COLO829 (cell line): ENCODE data around the gene MMD.
"Not testable (repeated sequence)": the region's sequence is repeated elsewhere in the genome, so short reads cannot be mapped to it uniquely, and the experiment has no call there.

Experiments used
- DNase-seq: peaks from one replicate; pipeline ENCODE4 v3.0.0; 2012; ENCODE audit warnings: low spot score

MMD gene

GRCh38 chr17:55443904-55444303 is 22.3 kb upstream of the MMD start:
- DNase-seq: no peak

- DNase-seq: no peak
Observed at GRCh38 chr17:55442953-55443683, 21.5 kb upstream of the MMD start.

- DNase-seq: no peak
Observed at GRCh38 chr17:55442462-55442861, 20.8 kb upstream of the MMD start.

GRCh38 chr17:55441544-55441943 is 19.9 kb upstream of the MMD start:
- no peak for DNase-seq

- DNase-seq: no peak
Observed at GRCh38 chr17:55440391-55440790, 18.8 kb upstream of the MMD start.

- DNase-seq: no peak
Observed at GRCh38 chr17:55437159-55437605, 15.5 kb upstream of the MMD start.

- no peak for DNase-seq
Observed at GRCh38 chr17:55436224-55437158, 14.9 kb upstream of the MMD start.

GRCh38 chr17:55435408-55435807 is 13.8 kb upstream of the MMD start:
- no peak for DNase-seq

GRCh38 chr17:55434721-55435120 is 13.1 kb upstream of the MMD start:
- no peak for DNase-seq

GRCh38 chr17:55433629-55434422 is 12.2 kb upstream of the MMD start:
- peak; percentile 23 for DNase-seq

- DNase-seq: no peak
Observed at GRCh38 chr17:55433029-55433628, 11.5 kb upstream of the MMD start.

- DNase-seq: no peak
Observed at GRCh38 chr17:55432358-55433028, 10.9 kb upstream of the MMD start.

- DNase-seq: not testable (repeated sequence)
Observed at GRCh38 chr17:55431914-55432313, 10.3 kb upstream of the MMD start.

GRCh38 chr17:55430541-55431288 is 9.1 kb upstream of the MMD start:
- DNase-seq: no peak

GRCh38 chr17:55427587-55427882 is 5.9 kb upstream of the MMD start:
- no peak for DNase-seq

GRCh38 chr17:55426851-55427586 is 5.4 kb upstream of the MMD start:
- DNase-seq: no peak

- DNase-seq: no peak
Observed at GRCh38 chr17:55424893-55425540, 3.4 kb upstream of the MMD start.

GRCh38 chr17:55423535-55423934 is 1.9 kb upstream of the MMD start:
- DNase-seq: no peak

- DNase-seq: not testable (repeated sequence)
Observed at GRCh38 chr17:55422828-55423164, 1.2 kb upstream of the MMD start.

GRCh38 chr17:55420776-55421178 is 858 bp downstream of the MMD start:
- DNase-seq: no peak
